ENCODE results near the gene SLC46A3. TPM values are rescaled to one million over a fixed set of nuclear protein-coding genes. Genes with fewer than 3 reads are reported as not detected.

SLC46A3 gene
- total and polyA plus RNA-seq, 4 donors = 7.0 to 63.3 (median 32.6) TPM

- TF ChIP-seq NR2F2 (IDR thresholded peaks at IDR 0.05) = no peak
- TF ChIP-seq SP1 (IDR thresholded peaks at IDR 0.05) = no peak
- no peak for TF ChIP-seq JUND (IDR thresholded peaks at IDR 0.05)
- no peak for TF ChIP-seq HNF4G (IDR thresholded peaks at IDR 0.05)
- no peak for TF ChIP-seq YY1 (IDR thresholded peaks at IDR 0.05)
- no peak for TF ChIP-seq HNF4A (conservative IDR thresholded peaks at IDR 0.05)
- no peak for TF ChIP-seq EGR1 (IDR thresholded peaks at IDR 0.05; ENCODE audit: low read depth in 2 of 2)
- no peak for TF ChIP-seq GABPA (IDR thresholded peaks at IDR 0.05 in 1 of 2, conservative IDR thresholded peaks at IDR 0.05 in 1 of 2)
- TF ChIP-seq, protein P1, sequence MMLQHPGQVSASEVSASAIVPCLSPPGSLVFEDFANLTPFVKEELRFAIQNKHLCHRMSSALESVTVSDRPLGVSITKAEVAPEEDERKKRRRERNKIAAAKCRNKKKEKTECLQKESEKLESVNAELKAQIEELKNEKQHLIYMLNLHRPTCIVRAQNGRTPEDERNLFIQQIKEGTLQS (IDR thresholded peaks at IDR 0.05) = no peak
- no peak for TF ChIP-seq TAF1 (conservative IDR thresholded peaks at IDR 0.05)
- TF ChIP-seq FOXA2 (IDR thresholded peaks at IDR 0.05) = no peak
- TF ChIP-seq RXRA (IDR thresholded peaks at IDR 0.05) = no peak
- TF ChIP-seq, protein P2, sequence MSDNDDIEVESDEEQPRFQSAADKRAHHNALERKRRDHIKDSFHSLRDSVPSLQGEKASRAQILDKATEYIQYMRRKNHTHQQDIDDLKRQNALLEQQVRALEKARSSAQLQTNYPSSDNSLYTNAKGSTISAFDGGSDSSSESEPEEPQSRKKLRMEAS (IDR thresholded peaks at IDR 0.05) = no peak
- TF ChIP-seq CTCF (IDR thresholded peaks at IDR 0.05; ENCODE audit: low read depth, low read length, missing input control) = no peak
- TF ChIP-seq REST (IDR thresholded peaks at IDR 0.05) = no peak
- TF ChIP-seq RAD21 (IDR thresholded peaks at IDR 0.05) = no peak
- DNase-seq (ENCODE audit: low spot score) = no peak
- H3K27me3 ChIP-seq (ENCODE audit: control insufficient read depth in 4 of 4, insufficient read depth in 4 of 4, low read length in 3 of 4) = no peaks in the 10 kb centered on the region
- H3K4me3 ChIP-seq (ENCODE audit: low read depth in 1 of 3, low read length in 3 of 3) = no peak overlapping the region
- H3K4me1 ChIP-seq (ENCODE audit: control insufficient read depth in 4 of 4, insufficient read depth in 4 of 4, low read length in 3 of 4) = peaks cover 4 to 9% (median 6%) of the 10 kb centered on the region in 4 donors
- no peaks in the 10 kb centered on the region for H3K36me3 ChIP-seq (ENCODE audit: control insufficient read depth in 4 of 4, insufficient read depth in 3 of 4, low read depth in 1 of 4, low read length in 3 of 4)
- no peak overlapping the region for H3K27ac ChIP-seq (ENCODE audit: low read depth in 1 of 2, low read length in 2 of 2)
- H3K9ac ChIP-seq (ENCODE audit: low read depth in 1 of 2, low read length in 2 of 2) = no peak overlapping the region
- 88% methylated on average over 1 of the region's 1 CpG for WGBS
- H3K9me3 ChIP-seq (ENCODE audit: control insufficient read depth in 4 of 4, low read length in 3 of 4) = no peaks in the 10 kb centered on the region
These were observed 65.7 kb downstream of the SLC46A3 start for GRCh38 chr13:28653111-28653510.

GRCh38 chr13:28651810-28652401 lies 66.9 kb downstream of the SLC46A3 start:
- H3K27ac ChIP-seq (ENCODE audit: low read depth in 1 of 2, low read length in 2 of 2) = no peak overlapping the region
- H3K27me3 ChIP-seq (ENCODE audit: control insufficient read depth in 4 of 4, insufficient read depth in 4 of 4, low read length in 3 of 4) = no peaks in the 10 kb centered on the region
- H3K4me1 ChIP-seq (ENCODE audit: control insufficient read depth in 4 of 4, insufficient read depth in 4 of 4, low read length in 3 of 4) = no peaks in the 10 kb centered on the region
- no peak overlapping the region for H3K4me3 ChIP-seq (ENCODE audit: low read depth in 1 of 3, low read length in 3 of 3)
- H3K9ac ChIP-seq (ENCODE audit: low read depth in 1 of 2, low read length in 2 of 2) = no peak overlapping the region
- no peaks in the 10 kb centered on the region for H3K9me3 ChIP-seq (ENCODE audit: control insufficient read depth in 4 of 4, low read length in 3 of 4)
- no peaks in the 10 kb centered on the region for H3K36me3 ChIP-seq (ENCODE audit: control insufficient read depth in 4 of 4, insufficient read depth in 3 of 4, low read depth in 1 of 4, low read length in 3 of 4)
- WGBS = 76% methylated on average over 7 of the region's 7 CpGs
- no peak for DNase-seq (ENCODE audit: low spot score)
- TF ChIP-seq, protein P2 (IDR thresholded peaks at IDR 0.05) = no peak
- TF ChIP-seq, protein P3, sequence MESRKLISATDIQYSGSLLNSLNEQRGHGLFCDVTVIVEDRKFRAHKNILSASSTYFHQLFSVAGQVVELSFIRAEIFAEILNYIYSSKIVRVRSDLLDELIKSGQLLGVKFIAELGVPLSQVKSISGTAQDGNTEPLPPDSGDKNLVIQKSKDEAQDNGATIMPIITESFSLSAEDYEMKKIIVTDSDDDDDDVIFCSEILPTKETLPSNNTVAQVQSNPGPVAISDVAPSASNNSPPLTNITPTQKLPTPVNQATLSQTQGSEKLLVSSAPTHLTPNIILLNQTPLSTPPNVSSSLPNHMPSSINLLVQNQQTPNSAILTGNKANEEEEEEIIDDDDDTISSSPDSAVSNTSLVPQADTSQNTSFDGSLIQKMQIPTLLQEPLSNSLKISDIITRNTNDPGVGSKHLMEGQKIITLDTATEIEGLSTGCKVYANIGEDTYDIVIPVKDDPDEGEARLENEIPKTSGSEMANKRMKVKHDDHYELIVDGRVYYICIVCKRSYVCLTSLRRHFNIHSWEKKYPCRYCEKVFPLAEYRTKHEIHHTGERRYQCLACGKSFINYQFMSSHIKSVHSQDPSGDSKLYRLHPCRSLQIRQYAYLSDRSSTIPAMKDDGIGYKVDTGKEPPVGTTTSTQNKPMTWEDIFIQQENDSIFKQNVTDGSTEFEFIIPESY (IDR thresholded peaks at IDR 0.05) = no peak
- TF ChIP-seq FOXA2 (IDR thresholded peaks at IDR 0.05) (no peak), JUND (IDR thresholded peaks at IDR 0.05) (no peak), GABPA (IDR thresholded peaks at IDR 0.05 in 1 of 2, conservative IDR thresholded peaks at IDR 0.05 in 1 of 2) (no peak)
